ENCODE results near the gene PAQR4. TPM values are rescaled to one million over a fixed set of nuclear protein-coding genes. Genes with fewer than 3 reads are reported as not detected.

Gene PAQR4
- total and polyA plus RNA-seq, 2 donors from 2014 or later: 3.5 to 5.9 TPM

DNA sequence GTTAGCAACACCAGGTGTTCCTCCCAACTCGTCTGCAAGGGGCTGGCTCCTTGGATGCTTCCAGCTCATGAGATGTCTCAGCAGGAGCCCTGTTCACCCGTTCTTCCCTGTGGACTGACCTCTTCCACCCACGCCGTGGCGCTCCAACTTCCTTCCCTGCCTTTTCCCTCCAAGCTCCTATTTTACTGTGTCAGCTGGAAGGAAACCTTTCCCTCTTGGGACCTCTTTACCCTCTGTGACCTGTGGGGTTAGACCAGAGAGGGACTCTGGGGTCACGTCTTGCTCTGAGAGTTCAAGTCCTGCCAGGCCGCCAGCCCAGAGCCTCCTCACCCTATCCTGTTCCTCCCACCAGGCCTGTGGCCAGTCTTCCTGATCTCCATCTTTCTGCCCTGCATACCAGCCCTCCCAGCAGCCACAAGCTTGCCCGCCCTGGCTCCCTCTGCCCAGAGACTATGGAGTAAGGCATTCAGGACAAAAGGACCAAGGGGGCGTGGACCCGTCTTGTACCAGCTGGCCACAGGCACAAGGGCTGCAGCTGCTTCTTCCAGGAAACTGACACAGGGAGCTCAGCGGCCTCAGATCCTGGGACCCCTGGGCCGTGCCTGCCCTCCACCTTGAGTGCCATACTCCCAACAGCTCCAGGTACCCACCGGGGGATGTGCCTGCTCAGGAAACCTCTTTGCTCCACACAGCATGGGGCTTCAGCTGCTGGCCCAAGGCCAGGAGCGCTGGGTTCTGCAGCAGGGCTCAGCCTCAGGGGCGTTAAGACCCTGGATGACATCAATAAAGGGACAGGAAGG is 3.0 kb downstream of the PAQR4 start:
- Histone ChIP-seq H3K4me1 (ENCODE audit: control insufficient read depth in 2 of 3, insufficient read depth in 2 of 3, low read depth in 1 of 3, low read length in 3 of 3) (peaks cover 0 to 8% (median 0%) of the 10 kb centered on the region in 3 donors), H3K4me3 (ENCODE audit: low read length in 3 of 3) (no peak overlapping the region), H3K9me3 (ENCODE audit: control insufficient read depth in 2 of 3, insufficient read depth in 1 of 3, low read length in 3 of 3) (no peaks in the 10 kb centered on the region), H3K9ac (ENCODE audit: low read length in 3 of 3) (no peak overlapping the region), H3K36me3 (ENCODE audit: control insufficient read depth in 2 of 3, insufficient read depth in 3 of 3, low read length in 3 of 3) (no peaks in the 10 kb centered on the region), H3K27ac (ENCODE audit: low read depth in 2 of 2, low read length in 2 of 2) (no peak overlapping the region), H3K27me3 (ENCODE audit: control insufficient read depth, insufficient read depth, low read length) (peaks cover 8% of the 10 kb centered on the region)
- TF ChIP-seq CTCF (IDR thresholded peaks at IDR 0.05; ENCODE audit: borderline replicate concordance, extremely low read depth, insufficient read depth): no peak
- no peak for FAIRE-seq
- intact Hi-C loops (cut with DNase I): no loop called here
- peak in 2 of 5 donors; percentile 39 to 69 for DNase-seq

DNA sequence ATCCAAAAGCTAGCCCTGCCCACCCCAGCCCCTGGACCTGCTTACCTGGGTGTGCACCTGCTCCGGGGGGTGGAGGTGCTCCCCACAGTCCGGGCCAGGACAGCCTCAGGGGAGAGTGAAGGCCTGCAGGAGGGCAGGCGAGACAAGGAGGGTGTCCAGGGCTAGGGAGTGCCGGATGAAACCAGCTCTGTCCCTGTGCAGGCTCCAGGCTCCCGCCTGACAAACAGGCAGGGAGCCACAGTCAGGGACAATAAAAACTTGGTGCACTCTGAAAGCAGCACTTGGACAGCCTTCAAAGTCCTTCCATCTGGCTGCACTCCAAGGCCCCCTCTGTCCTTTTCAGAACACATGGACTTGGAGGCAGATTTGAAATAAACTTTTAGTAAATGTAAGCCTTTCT is 3.9 kb downstream of the PAQR4 start:
- no peak for TF ChIP-seq CTCF (IDR thresholded peaks at IDR 0.05; ENCODE audit: borderline replicate concordance, extremely low read depth, insufficient read depth)
- Histone ChIP-seq H3K4me3 (ENCODE audit: low read length in 3 of 3) (no peak overlapping the region), H3K27ac (ENCODE audit: low read depth in 2 of 2, low read length in 2 of 2) (no peak overlapping the region), H3K27me3 (ENCODE audit: control insufficient read depth, insufficient read depth, low read length) (peaks cover under 1% of the 10 kb centered on the region), H3K9me3 (ENCODE audit: control insufficient read depth in 2 of 3, insufficient read depth in 1 of 3, low read length in 3 of 3) (no peaks in the 10 kb centered on the region), H3K36me3 (ENCODE audit: control insufficient read depth in 2 of 3, insufficient read depth in 3 of 3, low read length in 3 of 3) (no peaks in the 10 kb centered on the region), H3K4me1 (ENCODE audit: control insufficient read depth in 2 of 3, insufficient read depth in 2 of 3, low read depth in 1 of 3, low read length in 3 of 3) (peaks cover 0 to 8% (median 0%) of the 10 kb centered on the region in 3 donors), H3K9ac (ENCODE audit: low read length in 3 of 3) (no peak overlapping the region)
- peak in 2 of 5 donors; percentile 51 to 75 for DNase-seq
- intact Hi-C loops (cut with DNase I): no loop called here
- FAIRE-seq: no peak

DNA sequence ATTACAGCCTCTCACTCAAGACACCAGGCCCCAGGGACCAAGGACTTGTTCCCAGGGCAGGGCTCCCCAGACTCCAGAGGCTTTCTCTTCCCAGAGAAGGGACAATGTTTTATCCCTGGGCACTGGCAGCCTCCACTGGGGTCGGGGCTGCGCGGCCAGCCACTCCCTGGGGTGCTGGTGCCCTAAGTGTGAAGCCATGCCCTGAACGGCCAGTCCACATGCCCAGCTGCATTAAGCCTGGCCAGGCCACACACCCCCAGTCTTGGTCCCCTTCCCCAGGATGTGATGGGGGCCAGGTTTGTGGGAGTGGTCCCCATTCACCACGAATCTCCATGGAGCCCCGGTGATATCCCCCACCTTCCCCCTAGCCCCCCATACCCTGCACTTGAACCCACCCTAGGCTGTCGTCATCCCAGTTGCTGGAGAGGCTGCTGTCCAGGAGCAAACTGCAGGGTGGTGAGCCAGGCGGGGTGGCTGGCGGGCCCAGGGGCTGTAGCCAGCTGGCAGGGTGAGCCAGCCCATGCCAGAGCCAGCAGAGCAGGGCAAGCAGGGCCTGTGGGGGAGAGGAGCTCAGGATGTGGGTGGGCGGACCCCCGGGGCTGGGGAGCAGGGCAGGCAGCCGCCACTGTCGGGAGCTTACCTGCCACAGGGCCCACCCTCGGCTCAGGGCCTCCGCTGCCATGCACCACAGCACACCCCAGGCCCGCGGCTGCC is 4.6 kb downstream of the PAQR4 start:
- no peak for TF ChIP-seq CTCF (IDR thresholded peaks at IDR 0.05; ENCODE audit: borderline replicate concordance, extremely low read depth, insufficient read depth)
- intact Hi-C loops (cut with DNase I): no loop called here
- no peak for FAIRE-seq

More for the DNA sequence above, 4.6 kb downstream of the PAQR4 start:
- DNase-seq: peak in 1 of 5 donors; percentile 74
- H3K36me3 ChIP-seq (ENCODE audit: control insufficient read depth in 2 of 3, insufficient read depth in 3 of 3, low read length in 3 of 3): no peaks in the 10 kb centered on the region
- no peak overlapping the region for H3K27ac ChIP-seq (ENCODE audit: low read depth in 2 of 2, low read length in 2 of 2)
- H3K27me3 ChIP-seq (ENCODE audit: control insufficient read depth, insufficient read depth, low read length): no peaks in the 10 kb centered on the region
- no peak overlapping the region for H3K9ac ChIP-seq (ENCODE audit: low read length in 3 of 3)
- H3K4me3 ChIP-seq (ENCODE audit: low read length in 3 of 3): no peak overlapping the region
- H3K4me1 ChIP-seq (ENCODE audit: control insufficient read depth in 2 of 3, insufficient read depth in 2 of 3, low read depth in 1 of 3, low read length in 3 of 3): peaks cover 0 to 5% (median 0%) of the 10 kb centered on the region in 3 donors
- H3K9me3 ChIP-seq (ENCODE audit: control insufficient read depth in 2 of 3, insufficient read depth in 1 of 3, low read length in 3 of 3): no peaks in the 10 kb centered on the region
